LNCaP clone FGC (cell line): ENCODE measurements around the gene FGF14.

Experiments
- DNase-seq: peaks from one replicate; pipeline ENCODE4 v3.0.0-alpha.2; 2011; ENCODE audit warnings: low read depth
- H3K4me3 ChIP-seq: 2 replicates; pipeline ENCODE4 v1.5.1; 2011; ENCODE audit warnings: mild to moderate bottlenecking, low read depth, low read length, control low read depth
- TF ChIP-seq, protein P1 (sequence below): IDR thresholded peaks from 2 replicates; pipeline ENCODE4 v1.5.1; 2012; ENCODE audit warnings: mild to moderate bottlenecking; ENCODE audit not compliant: control insufficient read depth, insufficient read depth; ENCODE audit errors: extremely low read depth

The FGF14 gene

DNA sequence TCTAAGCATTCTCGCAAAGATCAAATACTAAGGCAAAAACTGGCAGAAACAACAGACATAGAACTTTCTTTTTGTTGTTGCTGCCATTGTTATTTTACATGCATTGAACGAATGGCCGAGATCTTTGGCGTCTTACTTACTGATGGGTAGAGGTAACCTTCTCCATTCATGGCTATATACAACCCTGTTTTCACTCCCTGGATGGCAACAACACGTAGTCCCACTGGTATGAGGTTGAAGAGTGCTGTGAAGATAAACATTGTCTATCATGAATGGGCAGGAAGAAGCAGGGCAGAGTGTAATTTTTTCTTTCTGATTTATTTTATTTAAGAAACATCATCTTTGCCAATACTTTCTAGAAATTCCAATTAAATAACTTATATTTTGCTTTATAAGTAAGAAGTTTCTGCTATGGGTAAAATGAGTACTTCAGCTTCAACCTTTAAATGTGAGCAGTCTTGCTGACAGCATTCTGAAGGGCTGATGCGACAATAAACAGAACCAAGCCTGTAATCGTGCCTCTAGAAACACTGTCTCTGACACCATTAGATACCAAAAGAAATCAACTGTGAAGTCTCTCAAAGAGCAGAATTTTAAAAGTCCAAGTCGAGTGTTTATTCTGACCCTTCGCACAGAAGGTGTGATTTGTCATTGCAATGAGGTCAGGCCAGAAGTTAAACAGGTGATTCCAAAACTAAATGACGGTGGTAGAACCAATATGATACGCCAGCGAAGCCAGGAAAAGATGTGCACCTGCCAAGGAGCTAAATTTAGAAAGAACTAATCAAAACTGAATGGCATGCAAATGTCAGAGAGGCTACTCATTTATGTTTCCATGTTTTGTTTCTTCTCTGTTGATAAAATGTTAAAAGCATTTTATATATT, 533.0 kb downstream of the FGF14 start:
- TF ChIP-seq, protein P1, sequence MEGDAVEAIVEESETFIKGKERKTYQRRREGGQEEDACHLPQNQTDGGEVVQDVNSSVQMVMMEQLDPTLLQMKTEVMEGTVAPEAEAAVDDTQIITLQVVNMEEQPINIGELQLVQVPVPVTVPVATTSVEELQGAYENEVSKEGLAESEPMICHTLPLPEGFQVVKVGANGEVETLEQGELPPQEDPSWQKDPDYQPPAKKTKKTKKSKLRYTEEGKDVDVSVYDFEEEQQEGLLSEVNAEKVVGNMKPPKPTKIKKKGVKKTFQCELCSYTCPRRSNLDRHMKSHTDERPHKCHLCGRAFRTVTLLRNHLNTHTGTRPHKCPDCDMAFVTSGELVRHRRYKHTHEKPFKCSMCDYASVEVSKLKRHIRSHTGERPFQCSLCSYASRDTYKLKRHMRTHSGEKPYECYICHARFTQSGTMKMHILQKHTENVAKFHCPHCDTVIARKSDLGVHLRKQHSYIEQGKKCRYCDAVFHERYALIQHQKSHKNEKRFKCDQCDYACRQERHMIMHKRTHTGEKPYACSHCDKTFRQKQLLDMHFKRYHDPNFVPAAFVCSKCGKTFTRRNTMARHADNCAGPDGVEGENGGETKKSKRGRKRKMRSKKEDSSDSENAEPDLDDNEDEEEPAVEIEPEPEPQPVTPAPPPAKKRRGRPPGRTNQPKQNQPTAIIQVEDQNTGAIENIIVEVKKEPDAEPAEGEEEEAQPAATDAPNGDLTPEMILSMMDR = no peak
- DNase-seq = no peak
- H3K4me3 ChIP-seq = no peak overlapping the region

GRCh38 chr13:101866889-101867581, 534.8 kb downstream of the FGF14 start:
- no peak for DNase-seq
- no peak overlapping the region for H3K4me3 ChIP-seq
- TF ChIP-seq, protein P1 = no peak

- no peak for DNase-seq
- TF ChIP-seq, protein P1 = no peak
- no peak overlapping the region for H3K4me3 ChIP-seq
Measured at GRCh38 chr13:101858860-101859259, 543.0 kb downstream of the FGF14 start.

DNA sequence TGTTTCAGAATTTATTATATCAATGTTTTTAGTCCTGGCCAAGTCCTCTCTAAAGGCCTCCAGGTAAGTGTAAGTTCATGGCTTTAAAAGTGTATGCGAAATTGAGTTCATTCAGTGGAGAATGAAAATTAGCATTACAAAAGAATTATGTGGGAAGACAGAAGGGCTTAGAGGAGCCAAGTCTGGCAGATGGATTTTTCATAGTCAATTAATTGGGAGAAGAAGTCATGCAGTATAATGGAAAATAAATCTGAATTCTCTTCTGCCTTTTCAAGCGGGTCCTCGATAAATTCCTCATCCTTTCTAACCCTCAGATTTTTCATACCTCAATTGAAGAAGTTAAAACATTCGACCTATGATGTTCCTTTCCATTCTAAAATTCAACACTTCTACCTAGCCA, 555.1 kb downstream of the FGF14 start:
- TF ChIP-seq, protein P1 = no peak

DNA sequence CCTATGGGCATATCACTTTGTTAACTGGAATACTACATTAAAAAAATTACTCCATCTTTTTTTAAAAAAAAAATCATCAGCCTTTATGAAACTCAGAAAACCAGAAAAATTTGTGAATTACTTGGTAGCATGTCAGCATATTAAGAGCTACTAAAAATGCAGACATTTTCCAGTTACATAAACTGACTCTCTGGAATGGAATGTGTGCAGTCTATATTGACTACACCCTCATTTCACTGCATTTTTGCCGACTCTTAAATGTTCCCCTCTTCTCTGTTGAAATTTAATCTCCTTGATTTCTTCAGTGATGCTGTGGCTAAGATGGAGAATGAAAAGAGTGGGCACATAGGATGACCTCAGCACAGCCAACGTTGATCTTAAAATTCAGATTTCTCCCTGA, 555.6 kb downstream of the FGF14 start:
- no peak overlapping the region for H3K4me3 ChIP-seq
- TF ChIP-seq, protein P1 = no peak

More for the DNA sequence above, 555.1 kb downstream of the FGF14 start:
- no peak for DNase-seq
- no peak overlapping the region for H3K4me3 ChIP-seq

DNA sequence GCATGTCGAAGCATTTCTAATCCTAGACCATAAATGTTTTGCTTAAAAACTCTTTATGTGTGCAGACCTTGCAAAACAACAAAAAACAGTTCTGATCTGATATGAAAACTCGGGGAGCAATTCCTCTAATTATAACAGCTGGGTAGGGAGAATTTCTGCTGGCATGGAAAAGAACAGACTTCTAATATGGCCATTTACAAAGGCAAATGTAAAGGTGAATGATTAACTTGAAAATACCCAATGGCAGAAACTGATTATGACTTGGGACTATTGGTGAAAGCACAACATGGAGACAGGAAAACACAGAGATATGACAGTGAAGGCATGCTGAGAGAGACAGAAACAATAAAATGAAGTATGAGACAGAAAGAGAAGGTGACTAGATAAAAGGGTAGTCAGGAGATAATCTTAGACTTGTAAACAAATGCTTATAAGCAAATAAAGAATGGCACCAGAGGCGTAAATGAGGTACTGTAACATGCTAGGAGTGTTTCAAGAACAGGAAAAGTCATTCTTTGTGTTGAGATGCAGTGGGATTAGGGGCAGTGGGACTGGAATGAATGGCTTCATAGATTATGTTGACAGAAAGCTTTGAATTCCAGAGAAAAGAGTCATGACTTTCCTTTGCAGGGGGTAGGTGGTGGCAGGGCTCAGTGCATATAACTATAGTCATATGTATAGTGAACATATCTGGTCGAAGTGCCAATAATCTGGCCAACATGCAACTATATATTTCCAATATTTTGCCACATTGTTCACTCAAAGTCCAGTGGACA, 556.4 kb downstream of the FGF14 start:
- TF ChIP-seq, protein P1 = no peak
- DNase-seq = no peak
- no peak overlapping the region for H3K4me3 ChIP-seq

More for the DNA sequence above, 555.6 kb downstream of the FGF14 start:
- DNase-seq = no peak
